Activated B cell treated with CpG ODN at 0.5 μM for 24 hours (primary cell): Measurements from ENCODE around the gene MAP3K14. TPM values are rescaled to one million over a fixed set of nuclear protein-coding genes. Genes with fewer than 3 reads are reported as not detected.

Experiments
- ATAC-seq: fragments of 200-7000 bp; cut with Tn5 transposase; one replicate; pipeline ENCODE4 v1.10.0; 2021; ENCODE audit warnings: low read depth, mild to moderate bottlenecking, moderate library complexity
- CTCF ChIA-PET: fragments of 350-600 bp; sonication (Branson Sonifier 250); formaldehyde crosslinking; loops from one replicate; lab custom pipeline; 2021; ENCODE audit warnings: antibody characterized with exemption; lab: Charles Lee
- POLR2A ChIA-PET: fragments of 350-600 bp; sonication (Branson Sonifier 250); formaldehyde crosslinking; loops from one replicate; lab custom pipeline; 2021; ENCODE audit warnings: antibody characterized with exemption; lab: Charles Lee
- DNase-seq: peaks from one replicate; pipeline ENCODE4 v3.0.0; 2022
- H3K27ac Mint-ChIP-seq: one replicate; pipeline ENCODE4 v1.8.0; 2020; ENCODE audit warnings: mixed read lengths
- H3K27me3 Mint-ChIP-seq: one replicate; pipeline ENCODE4 v1.8.0; 2021; ENCODE audit warnings: mixed read lengths
- H3K36me3 Mint-ChIP-seq: one replicate; pipeline ENCODE4 v1.8.0; 2021; ENCODE audit warnings: low read depth, mixed read lengths
- H3K4me1 Mint-ChIP-seq: one replicate; pipeline ENCODE4 v1.8.0; 2021; ENCODE audit warnings: mixed read lengths
- H3K4me3 Mint-ChIP-seq: one replicate; pipeline ENCODE4 v1.8.0; 2020; ENCODE audit warnings: mild to moderate bottlenecking, mixed read lengths
- H3K9me3 Mint-ChIP-seq: one replicate; pipeline ENCODE4 v1.8.0; 2020; ENCODE audit warnings: mixed read lengths
- CTCF ChIP-seq: fragments of 200-600 bp; IDR thresholded peaks from one replicate; pipeline ENCODE4 v1.8.0; 2022; ENCODE audit warnings: antibody characterized with exemption, mild to moderate bottlenecking
- intact Hi-C: fragments of 100-400 bp; cut with micrococcal nuclease; formaldehyde crosslinking; loops from one replicate; pipeline ENCODE4 v1.15.1; 2024
- total RNA-seq: library from RNA; stranded (reverse); gene quantifications from 2 replicates; pipeline ENCODE4 v1.2.3, GENCODE V29; 2022

The MAP3K14 gene
- total RNA-seq, result 81.2 and 88.6 TPM in 2 replicates

- H3K36me3 Mint-ChIP-seq, result peaks cover 28% of the 10 kb centered on the region
- ChIA-PET CTCF (interaction anchor here (0.7 to 5.8 kb wide), 20 partner anchors 9 to 168 kb away, joined by 3 to 66 read pairs (median 6); partner anchors contain the start of gene HEXIM1), POLR2A (interaction anchor here (0.5 to 9.5 kb wide), 33 partner anchors 10 to 267 kb away, joined by 3 to 436 read pairs (median 7); partner anchors contain the start of genes FMNL1, HEXIM1 and HEXIM2)
- H3K9me3 Mint-ChIP-seq, result no peaks in the 10 kb centered on the region
- H3K4me1 Mint-ChIP-seq, result peaks cover 57% of the 10 kb centered on the region
- intact Hi-C loops, result loop anchor here (1.0 to 10.0 kb wide), 13 partner anchors 9 to 972 kb away; partner anchors contain the start of genes GRN, HEXIM1, HEXIM2 and NMT1
- TF ChIP-seq CTCF, result no peak
- peak within 1 kb of the TSS; percentile 99 for H3K27ac Mint-ChIP-seq
- peak within 1 kb of the TSS; percentile 94 for H3K4me3 Mint-ChIP-seq
- ATAC-seq, result peak; percentile 24
- peak; percentile 72 for DNase-seq
- H3K27me3 Mint-ChIP-seq, result no peaks in the 10 kb centered on the region
Measured at GRCh38 chr17:45316434-45317110, at the start of gene MAP3K14. Gene MAP3K14 (minus strand): TSS chr17:45317020. CDS start chr17:45290745, 26,275 bp downstream.

GRCh38 chr17:45366049-45366448, 49.2 kb upstream of the MAP3K14 start:
- no peak for ATAC-seq
- DNase-seq, result no peak
- ChIA-PET CTCF (interaction anchor here (0.7 kb wide), 1 partner anchor 89 kb away, joined by 3 read pairs; no protein-coding TSS in a partner anchor), POLR2A (interaction anchor here (0.8 kb wide), 1 partner anchor 19 kb away, joined by 3 read pairs; no protein-coding TSS in a partner anchor)
- Mint-ChIP-seq H3K9me3 (peaks cover 9% of the 10 kb centered on the region), H3K4me1 (peaks cover 2% of the 10 kb centered on the region), H3K27me3 (peaks cover 31% of the 10 kb centered on the region), H3K36me3 (no peaks in the 10 kb centered on the region), H3K27ac (no peak overlapping the region), H3K4me3 (no peak overlapping the region)
- no peak for TF ChIP-seq CTCF
- intact Hi-C loops, result no loop called here

DNA sequence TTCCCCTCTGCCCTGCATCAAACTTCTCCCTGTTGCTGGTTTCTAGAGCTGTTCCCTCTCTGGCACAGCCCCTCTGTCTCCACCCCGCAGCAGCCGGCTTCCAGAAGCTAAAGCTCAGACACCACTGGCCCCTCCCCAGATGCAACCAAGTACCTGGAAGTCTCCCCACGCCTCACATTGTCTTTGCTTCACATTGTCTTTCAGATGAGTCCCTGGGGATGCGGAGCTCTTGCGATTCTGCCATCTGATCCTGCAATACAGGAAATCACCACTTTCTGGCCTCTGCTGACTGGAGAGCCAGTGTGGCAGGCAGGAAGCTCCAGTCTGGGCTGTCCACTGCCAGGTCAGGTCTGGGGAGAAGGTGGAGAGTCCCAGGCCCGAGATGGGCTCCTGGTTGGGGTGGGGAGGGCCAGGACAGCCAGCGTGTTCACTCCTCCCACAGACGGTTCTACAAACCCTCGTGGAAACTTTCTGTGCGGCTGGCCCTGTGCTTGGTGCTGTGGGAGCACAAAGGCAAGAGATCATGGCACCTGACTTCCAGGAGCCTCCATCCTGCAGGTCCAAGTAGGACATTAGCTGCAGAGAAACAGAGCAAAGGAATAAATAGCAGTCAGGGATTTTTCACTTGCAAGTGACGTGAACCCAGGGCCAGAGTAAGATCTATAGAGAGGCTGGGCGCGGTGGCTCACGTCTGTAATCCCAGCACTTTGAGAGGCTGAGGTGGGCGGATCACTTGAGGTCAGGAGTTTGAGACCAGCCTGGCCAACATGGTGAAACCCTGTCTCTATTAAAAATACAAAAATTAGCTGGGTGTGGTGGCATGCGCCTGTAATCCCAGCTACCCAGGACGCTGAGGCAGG, 47.9 kb upstream of the MAP3K14 start:
- no peaks in the 10 kb centered on the region for H3K36me3 Mint-ChIP-seq
- CTCF ChIA-PET, result no interaction called here
- intact Hi-C loops, result no loop called here
- POLR2A ChIA-PET, result interaction anchor here (1.2 kb wide), 1 partner anchor 48 kb away, joined by 3 read pairs; the partner anchor contains the start of gene MAP3K14
- no peak overlapping the region for H3K4me3 Mint-ChIP-seq
- peaks cover 26% of the 10 kb centered on the region for H3K27me3 Mint-ChIP-seq
- no peak for ATAC-seq
- no peak for TF ChIP-seq CTCF
- no peaks in the 10 kb centered on the region for H3K4me1 Mint-ChIP-seq
- peaks cover 9% of the 10 kb centered on the region for H3K9me3 Mint-ChIP-seq
- no peak overlapping the region for H3K27ac Mint-ChIP-seq
- no peak for DNase-seq

DNA sequence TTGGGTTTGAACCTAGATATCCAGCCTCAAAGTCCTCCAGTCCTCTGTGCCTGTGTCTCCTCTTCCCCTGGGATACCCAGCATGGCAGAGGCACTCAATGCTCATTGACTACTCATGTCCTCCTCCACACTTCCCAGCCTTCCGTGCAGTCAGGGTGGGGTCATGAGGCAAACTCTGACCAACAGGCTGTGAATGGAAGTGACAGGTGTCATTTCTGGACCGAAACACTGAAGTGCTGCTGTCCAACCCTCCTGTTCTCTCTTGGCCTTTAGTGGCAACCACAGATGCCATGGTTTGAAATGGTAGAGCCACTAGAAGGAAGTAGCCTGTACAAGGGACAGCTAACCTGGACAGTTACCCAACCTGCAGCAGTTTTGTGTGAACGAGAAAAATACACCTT, 46.7 kb upstream of the MAP3K14 start:
- Mint-ChIP-seq H3K9me3 (peaks cover 9% of the 10 kb centered on the region), H3K4me3 (no peak overlapping the region), H3K36me3 (no peaks in the 10 kb centered on the region), H3K27ac (no peak overlapping the region), H3K4me1 (no peaks in the 10 kb centered on the region), H3K27me3 (peaks cover 26% of the 10 kb centered on the region)
- CTCF ChIA-PET, result no interaction called here
- POLR2A ChIA-PET, result interaction anchor here (1.7 kb wide), 1 partner anchor 9 kb away, joined by 4 read pairs; no protein-coding TSS in a partner anchor
- no peak for ATAC-seq
- intact Hi-C loops, result no loop called here
- no peak for DNase-seq
- TF ChIP-seq CTCF, result no peak
